GM13976 (cell line): ENCODE results near the gene EIF2S2.

Source experiments
- DNase-seq: peaks from one replicate; pipeline ENCODE4 v3.0.0; 2012; ENCODE audit warnings: low spot score
- in situ Hi-C: fragments of 300-500 bp; cut with MboI; formaldehyde crosslinking; loops from one replicate; pipeline ENCODE4 v1.12.0; 2022; ENCODE audit warnings: low sequenced_read_pairs, mixed read lengths, inconsistent platforms; ENCODE audit not compliant: unreplicated experiment
- TF ChIP-seq, protein P1 (sequence below): IDR thresholded peaks from 2 replicates; pipeline ENCODE4 v1.5.1; 2012; ENCODE audit warnings: borderline replicate concordance, mild to moderate bottlenecking; ENCODE audit not compliant: insufficient read depth; ENCODE audit errors: extremely low read depth, missing control alignments, control extremely low read depth

The EIF2S2 gene

GRCh38 chr20:34055290-34055689 lies 56.8 kb downstream of the EIF2S2 start:
- TF ChIP-seq, protein P1, sequence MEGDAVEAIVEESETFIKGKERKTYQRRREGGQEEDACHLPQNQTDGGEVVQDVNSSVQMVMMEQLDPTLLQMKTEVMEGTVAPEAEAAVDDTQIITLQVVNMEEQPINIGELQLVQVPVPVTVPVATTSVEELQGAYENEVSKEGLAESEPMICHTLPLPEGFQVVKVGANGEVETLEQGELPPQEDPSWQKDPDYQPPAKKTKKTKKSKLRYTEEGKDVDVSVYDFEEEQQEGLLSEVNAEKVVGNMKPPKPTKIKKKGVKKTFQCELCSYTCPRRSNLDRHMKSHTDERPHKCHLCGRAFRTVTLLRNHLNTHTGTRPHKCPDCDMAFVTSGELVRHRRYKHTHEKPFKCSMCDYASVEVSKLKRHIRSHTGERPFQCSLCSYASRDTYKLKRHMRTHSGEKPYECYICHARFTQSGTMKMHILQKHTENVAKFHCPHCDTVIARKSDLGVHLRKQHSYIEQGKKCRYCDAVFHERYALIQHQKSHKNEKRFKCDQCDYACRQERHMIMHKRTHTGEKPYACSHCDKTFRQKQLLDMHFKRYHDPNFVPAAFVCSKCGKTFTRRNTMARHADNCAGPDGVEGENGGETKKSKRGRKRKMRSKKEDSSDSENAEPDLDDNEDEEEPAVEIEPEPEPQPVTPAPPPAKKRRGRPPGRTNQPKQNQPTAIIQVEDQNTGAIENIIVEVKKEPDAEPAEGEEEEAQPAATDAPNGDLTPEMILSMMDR, result no peak
- in situ Hi-C loops, result no loop called here
- DNase-seq, result no peak

DNA sequence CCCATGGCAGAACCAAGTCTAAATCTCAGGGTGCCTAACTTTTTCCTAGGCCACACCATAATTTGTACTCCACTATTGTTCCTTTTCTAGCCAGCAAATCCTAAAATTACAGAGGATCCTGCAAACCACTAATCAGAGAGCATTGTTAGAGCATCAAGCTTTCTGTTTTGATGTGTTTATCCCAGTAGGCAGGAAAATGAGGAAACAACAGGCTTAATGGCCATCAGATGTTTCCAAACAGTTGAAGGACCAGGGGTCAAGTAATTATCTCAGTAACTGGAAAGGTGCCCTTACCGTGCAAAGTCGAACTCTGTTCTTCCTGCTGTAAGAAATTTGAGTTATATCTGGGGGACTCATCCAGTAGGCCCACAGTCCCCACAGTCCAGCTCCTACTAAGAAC lies 59.6 kb downstream of the EIF2S2 start:
- in situ Hi-C loops, result no loop called here
- TF ChIP-seq, protein P1, result no peak
- no peak for DNase-seq

- TF ChIP-seq, protein P1, result no peak
- in situ Hi-C loops, result no loop called here
- DNase-seq, result no peak
Observed at GRCh38 chr20:34049897-34050695, 61.9 kb downstream of the EIF2S2 start.

- TF ChIP-seq, protein P1, result no peak
- no peak for DNase-seq
- in situ Hi-C loops, result no loop called here
Observed at GRCh38 chr20:34049389-34049788, 62.7 kb downstream of the EIF2S2 start.

- no peak for DNase-seq
Observed at GRCh38 chr20:34047917-34048316, 64.1 kb downstream of the EIF2S2 start.

GRCh38 chr20:34047010-34047687 lies 64.9 kb downstream of the EIF2S2 start:
- no peak for DNase-seq
- in situ Hi-C loops, result no loop called here
- TF ChIP-seq, protein P1, result no peak

More at GRCh38 chr20:34047917-34048316, 64.1 kb downstream of the EIF2S2 start:
- in situ Hi-C loops, result no loop called here
- TF ChIP-seq, protein P1, result no peak
